ENCODE results near the gene LMOD1.
A peak's percentile ranks its signal among the peaks of the same experiment; 100 is the strongest.
"Not testable (repeated sequence)": the region's sequence is repeated elsewhere in the genome, so short reads cannot be mapped to it uniquely, and the experiment has no call there.

LMOD1 gene

GRCh38 chr1:201916649-201917249 is 29.6 kb downstream of the LMOD1 start:
- no peak for DNase-seq (ENCODE audit: low read depth, low spot score)

GRCh38 chr1:201914456-201915235 is 31.7 kb downstream of the LMOD1 start:
- no peak for DNase-seq (ENCODE audit: low read depth, low spot score)

- no peak for DNase-seq (ENCODE audit: low read depth, low spot score)
Observed at GRCh38 chr1:201912832-201913231, 33.5 kb downstream of the LMOD1 start.

- no peak for DNase-seq (ENCODE audit: low read depth, low spot score)
Observed at GRCh38 chr1:201911826-201912571, 34.3 kb downstream of the LMOD1 start.

- no peak for DNase-seq (ENCODE audit: low read depth, low spot score)
Observed at GRCh38 chr1:201907621-201908020, 38.7 kb downstream of the LMOD1 start.

GRCh38 chr1:201906336-201906735 is 40.0 kb downstream of the LMOD1 start:
- DNase-seq (ENCODE audit: low read depth, low spot score) = no peak

GRCh38 chr1:201905234-201905890 is 41.0 kb downstream of the LMOD1 start:
- DNase-seq (ENCODE audit: low read depth, low spot score) = no peak

GRCh38 chr1:201904579-201904978 is 41.8 kb downstream of the LMOD1 start:
- no peak for DNase-seq (ENCODE audit: low read depth, low spot score)

- no peak for DNase-seq (ENCODE audit: low read depth, low spot score)
Observed at GRCh38 chr1:201903135-201903534, 43.2 kb downstream of the LMOD1 start.

- no peak for DNase-seq (ENCODE audit: low read depth, low spot score)
Observed at GRCh38 chr1:201902198-201902597, 44.1 kb downstream of the LMOD1 start.

- DNase-seq (ENCODE audit: low read depth, low spot score) = not testable (repeated sequence)
Observed at GRCh38 chr1:201901036-201901435, 45.3 kb downstream of the LMOD1 start.

- no peak for DNase-seq (ENCODE audit: low read depth, low spot score)
Observed at GRCh38 chr1:201900476-201900875, 45.9 kb downstream of the LMOD1 start.

GRCh38 chr1:201899683-201900429 is 46.5 kb downstream of the LMOD1 start:
- no peak for DNase-seq (ENCODE audit: low read depth, low spot score)

- no peak for DNase-seq (ENCODE audit: low read depth, low spot score)
Observed at GRCh38 chr1:201898992-201899391, 47.4 kb downstream of the LMOD1 start.

GRCh38 chr1:201898240-201898894 is 48.0 kb downstream of the LMOD1 start:
- DNase-seq (ENCODE audit: low read depth, low spot score) = no peak

- DNase-seq (ENCODE audit: low read depth, low spot score) = no peak
Observed at GRCh38 chr1:201896951-201897391, 49.4 kb downstream of the LMOD1 start.

GRCh38 chr1:201895913-201896807 is 50.2 kb downstream of the LMOD1 start:
- peak; percentile 54 for DNase-seq (ENCODE audit: low read depth, low spot score)

- DNase-seq (ENCODE audit: low read depth, low spot score) = no peak
Observed at GRCh38 chr1:201895120-201895665, 51.2 kb downstream of the LMOD1 start.

- no peak for DNase-seq (ENCODE audit: low read depth, low spot score)
Observed at GRCh38 chr1:201894343-201895119, 51.8 kb downstream of the LMOD1 start.
